HG03139 (cell line): Measurements from ENCODE around the gene TLE5.

Experiments used
- ATAC-seq: cut with Tn5 transposase; IDR thresholded peaks from one replicate; pipeline ENCODE4 v1.9.1; 2021; ENCODE audit not compliant: unreplicated experiment

The TLE5 gene, protein sequence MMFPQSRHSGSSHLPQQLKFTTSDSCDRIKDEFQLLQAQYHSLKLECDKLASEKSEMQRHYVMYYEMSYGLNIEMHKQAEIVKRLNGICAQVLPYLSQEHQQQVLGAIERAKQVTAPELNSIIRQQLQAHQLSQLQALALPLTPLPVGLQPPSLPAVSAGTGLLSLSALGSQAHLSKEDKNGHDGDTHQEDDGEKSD

DNA sequence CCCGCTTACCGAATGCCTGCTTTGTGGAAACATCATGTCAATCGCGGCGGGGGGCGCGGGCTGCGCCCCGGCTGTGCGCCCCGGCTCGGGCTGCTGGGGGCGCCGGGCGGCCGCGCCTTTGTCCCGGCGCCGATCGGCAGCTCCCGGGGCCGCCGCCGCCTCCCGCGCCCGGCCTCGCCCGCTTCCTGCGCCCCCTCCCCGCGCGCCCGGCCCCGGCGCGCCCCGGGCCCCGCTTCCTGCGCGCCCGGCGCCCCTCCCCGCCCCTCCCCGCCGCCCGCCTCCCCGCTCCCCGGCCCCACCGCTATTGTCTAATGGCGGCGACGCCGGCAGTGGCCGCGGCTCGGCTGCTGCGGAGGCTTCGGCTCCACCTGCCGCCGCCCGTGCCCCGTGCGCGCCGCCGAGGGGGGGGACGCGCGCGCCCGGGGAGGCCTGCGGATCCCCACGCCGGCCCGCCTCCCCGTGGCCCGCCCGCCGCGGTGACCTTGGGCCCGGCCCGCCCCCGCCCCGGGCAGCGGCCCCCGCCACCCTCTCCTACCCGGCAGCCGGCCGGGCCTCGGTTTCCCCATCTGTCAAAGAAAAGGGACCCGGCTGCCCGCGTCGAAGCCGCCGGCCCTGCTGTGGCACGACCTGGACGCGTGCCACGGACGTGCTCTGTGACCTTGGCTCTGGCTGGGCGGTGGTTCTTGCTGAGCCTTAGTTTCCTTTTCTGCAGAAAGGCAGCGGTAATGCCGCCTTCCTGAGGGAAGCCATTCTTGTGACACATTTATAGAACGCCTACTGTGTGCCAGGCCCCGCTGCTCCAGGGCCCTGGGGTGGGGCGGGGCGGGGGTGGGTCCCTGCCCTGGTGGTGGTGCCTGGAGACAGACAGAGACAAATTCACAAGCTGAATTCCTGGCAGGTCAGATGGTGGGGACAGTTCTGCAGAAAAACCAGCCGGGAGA, at the start of gene TLE5:
TSS of gene TLE5 (minus strand) at position 331 of the 941 bp plus-strand sequence. CDS start at position 36, 295 bp downstream.
- ATAC-seq, result no peak

DNA sequence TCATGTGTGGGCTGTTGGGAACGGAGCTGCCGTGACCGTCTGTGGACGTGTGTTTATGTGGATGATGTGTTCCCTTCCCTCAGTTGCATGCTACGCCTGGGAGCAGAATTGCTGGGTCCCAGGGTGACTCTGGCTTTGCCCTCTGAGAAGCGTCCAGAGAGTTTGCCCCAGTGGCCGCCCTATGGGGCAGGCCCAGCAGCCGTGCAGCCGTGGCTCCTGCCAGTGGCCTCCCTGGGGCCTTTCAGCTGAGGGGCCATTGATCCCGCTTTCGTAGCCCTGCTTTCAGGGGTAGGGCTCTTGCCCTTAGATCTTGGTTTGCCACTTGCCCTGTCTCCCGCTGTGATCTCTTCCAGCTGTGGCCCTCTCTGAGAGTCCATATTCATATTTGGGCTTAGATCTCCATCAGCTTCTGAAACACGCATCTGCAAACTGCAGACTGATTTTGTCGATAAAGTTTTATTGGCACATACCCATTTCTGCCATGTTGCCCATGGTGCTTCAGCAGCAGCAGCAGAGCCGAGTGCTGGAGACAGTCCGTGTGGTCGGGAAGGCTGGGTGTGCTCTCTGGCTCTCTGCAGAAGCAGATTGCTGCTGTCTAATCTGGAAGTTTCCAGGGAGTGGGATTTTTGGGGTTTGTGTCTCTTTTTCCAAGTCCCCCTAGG, 49.4 kb upstream of the TLE5 start:
- ATAC-seq, result no peak

DNA sequence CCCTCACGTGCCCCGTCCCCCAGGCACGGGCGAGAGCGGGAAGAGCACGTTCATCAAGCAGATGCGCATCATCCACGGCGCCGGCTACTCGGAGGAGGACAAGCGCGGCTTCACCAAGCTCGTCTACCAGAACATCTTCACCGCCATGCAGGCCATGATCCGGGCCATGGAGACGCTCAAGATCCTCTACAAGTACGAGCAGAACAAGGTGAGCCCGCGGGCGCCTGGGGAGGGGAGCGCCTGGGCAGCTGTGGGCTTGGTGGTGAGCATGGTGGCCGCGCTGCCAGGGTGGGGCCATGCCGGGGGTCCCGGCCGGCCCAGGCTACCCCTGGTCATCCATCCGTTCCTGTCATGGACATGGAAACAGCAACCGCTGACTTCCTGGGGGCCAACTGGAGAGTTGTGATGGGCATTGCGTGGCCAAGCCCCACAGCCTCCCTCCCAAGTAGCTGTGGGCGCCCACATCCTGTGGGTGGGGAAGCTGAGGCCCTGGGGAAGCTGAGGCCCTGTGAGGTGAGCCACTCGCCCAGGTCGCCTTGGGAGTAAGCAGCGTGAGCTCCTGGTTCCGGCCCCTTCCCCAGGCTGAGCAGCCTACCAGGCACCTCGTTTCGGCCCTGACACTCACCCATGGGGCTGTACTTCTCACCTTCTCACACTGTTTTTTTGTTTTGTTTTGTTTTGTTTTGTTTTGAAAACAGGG, 48.0 kb upstream of the TLE5 start:
- ATAC-seq, result no peak

DNA sequence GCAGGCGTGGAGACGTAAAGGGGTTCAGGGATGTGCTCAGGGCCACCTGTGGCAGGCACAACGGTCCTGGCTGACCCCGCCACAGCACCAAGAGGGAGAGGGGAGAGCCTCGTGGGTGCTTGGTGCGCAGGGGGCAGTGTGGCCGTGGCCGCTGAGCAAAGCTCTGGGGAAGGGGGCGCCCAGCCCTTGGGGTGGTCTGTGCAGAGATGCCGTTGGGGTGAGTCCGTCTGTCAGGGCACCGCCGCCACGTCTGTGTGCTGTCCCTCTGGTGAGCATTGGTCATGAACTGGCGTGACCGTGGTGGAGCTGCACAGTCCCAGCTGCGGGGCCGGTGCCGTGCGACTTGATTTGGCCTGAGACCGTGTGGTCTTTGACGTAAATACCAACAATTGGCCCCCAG, 47.2 kb upstream of the TLE5 start:
- ATAC-seq, result no peak

DNA sequence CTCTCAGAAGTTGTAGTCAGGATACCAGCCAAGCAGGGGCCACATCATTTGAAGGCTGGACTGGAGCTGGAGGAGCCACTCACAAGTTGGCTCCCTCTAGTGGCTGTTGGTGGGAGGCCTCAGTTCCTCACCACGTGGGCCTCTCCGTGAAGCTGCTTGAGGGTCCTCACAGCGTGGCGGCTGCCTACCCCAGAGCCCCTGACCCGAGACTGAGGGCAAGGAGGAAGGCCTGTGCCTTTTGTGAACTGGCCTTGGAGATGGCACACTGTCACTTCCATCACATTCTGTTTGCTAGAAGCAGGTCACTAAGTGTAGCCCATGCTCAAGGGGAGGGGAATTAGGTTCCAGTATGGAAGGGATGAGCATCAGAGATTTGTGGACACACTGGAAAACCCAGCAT, 46.5 kb upstream of the TLE5 start:
- no peak for ATAC-seq

DNA sequence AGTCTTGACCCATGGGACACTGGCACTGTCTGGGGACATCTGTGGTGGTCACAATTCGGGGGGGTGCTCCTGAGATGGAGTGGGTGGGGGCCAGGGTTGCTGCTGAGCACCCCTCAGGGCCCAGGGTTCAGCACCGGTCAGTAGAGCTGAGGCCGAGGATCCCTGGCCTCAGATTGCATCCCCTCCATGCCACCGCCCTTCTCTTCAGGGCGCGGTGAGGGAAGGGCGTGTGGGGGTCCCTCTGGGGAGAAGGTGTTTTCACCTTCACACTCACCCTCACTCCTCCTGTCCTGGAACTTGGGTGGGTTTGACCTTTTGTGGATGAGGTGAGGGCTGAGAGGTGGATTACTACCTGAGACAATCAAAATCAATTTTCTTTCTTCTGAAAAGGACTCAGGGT, 45.4 kb upstream of the TLE5 start:
- no peak for ATAC-seq

DNA sequence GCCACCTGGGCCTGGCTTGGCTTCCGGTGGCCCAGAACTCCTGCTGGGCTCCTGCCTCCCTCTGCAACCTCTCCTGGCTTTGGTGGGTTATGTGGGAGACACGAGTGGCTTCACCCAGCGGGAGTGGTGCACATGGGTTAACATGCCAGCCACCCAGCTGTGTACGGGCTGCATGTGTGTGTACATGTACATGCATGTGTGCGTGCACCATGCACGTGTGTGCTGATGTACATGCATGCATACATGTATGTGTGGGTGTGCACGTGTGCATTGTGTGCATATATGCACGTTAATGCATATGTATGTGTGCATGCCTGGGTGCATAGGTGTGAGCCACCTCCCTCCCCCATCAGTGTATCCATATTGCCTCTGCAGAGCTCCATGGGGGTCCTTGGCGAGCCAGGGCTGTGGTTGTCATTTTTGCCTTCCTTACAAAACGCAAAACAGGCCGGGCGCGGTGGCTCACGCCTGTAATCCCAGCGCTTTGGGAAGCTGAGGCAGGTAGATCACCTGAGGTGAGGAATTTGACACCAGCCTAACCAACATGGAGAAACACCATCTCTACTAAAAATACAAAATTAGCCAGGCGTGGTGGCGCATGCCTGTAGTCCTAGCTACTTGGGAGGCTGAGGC, 44.3 kb upstream of the TLE5 start:
- no peak for ATAC-seq

DNA sequence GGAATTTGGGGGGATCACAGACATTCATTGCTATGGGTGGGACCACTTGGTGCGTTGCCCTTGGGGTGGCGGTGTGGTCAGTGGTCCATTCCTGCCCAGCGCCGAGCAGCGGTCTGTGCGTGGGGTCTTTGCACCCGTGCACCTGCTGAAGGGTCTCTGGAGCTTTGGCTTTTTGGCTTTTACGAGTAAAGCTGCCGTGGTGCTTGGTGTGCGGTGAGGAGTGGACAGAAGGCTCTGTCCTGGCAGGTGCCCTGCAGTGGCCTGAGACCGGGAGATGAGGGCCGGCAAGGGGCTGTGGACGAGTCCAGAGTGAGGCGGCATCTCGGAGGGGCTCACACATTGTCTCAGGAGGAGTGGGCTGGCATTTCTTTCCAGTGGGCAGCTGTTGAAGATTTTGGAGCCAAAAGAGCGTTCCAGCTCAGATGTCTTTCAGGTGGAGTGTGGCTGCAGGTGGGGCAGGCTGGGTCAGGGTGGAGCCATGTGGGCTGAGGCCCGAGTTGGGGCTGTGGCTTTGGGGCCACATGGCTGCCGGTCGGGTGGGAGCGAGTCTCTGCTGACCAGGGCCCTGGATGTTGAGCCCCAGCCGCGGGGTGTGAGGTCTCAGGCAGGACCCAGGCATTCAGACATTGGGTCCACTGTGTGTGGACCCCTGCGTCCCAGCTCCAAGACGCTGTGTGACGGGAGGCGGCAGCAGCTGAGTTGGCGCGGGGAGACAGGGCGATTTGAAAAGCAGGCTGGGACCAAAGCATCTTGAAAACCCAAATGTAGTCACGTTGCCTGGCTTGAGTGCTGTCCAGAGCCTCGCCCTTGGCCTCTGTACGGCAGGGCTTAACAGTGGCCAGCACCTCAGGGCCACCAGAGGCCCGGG, 43.6 kb upstream of the TLE5 start:
- ATAC-seq, result no peak

DNA sequence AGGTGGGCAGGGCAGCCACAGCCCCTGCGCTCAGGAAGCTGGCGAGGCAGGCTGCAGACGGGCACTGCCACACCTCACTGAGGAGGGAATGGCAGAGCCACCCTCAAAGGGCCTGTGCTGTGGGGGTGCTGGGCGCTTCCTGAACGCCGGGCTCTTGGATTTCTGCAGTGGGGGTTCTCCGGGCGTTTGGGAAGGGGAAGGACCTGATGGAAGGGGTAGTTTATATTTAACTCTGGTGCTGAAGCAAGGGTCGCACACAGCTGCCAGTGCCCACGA, 42.4 kb upstream of the TLE5 start:
- ATAC-seq, result no peak

DNA sequence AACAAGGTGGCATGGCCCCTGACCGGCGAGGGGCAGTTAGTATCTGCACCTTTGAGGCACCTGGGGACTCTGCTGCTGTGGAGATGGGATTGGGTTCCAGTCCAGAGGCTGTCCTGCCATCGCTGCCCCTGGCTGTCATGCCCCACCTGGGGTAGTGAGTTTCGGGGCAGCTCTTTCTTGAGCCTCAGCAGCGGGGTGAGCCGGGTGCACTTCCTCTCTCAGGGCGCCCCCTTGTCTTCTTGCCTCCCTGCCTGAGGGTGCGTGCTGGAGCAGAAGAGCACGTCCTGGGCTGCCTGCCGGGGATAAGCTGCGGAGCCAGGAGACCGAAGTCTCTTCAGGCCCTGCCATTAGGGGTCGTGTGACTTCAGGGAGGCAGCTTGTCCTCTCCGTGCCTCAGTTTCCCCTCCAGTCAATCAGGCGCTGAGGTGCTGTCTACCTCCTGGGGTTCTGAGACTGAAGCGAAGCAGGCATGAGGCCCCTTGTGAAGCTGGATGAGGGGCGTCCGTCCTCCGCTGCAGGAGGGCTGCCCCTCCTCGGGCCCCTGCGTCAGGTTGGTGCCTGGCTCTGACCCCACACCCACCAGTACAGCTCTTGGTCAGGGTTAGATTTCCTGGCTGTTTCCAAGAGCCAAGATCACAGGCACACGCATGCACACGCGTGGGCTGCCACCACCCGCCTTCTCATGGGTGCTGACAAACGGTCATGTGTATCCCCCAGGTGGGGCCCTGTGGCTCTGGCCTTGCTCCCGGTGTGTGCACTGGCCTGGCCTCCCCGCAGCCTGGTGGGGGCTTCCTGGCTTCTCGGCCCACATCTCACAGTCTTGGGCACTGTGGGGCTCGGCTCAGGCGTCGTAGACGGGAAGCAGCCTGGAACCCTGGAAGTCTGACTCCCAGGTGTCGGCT, 40.2 kb upstream of the TLE5 start:
- ATAC-seq, result no peak

DNA sequence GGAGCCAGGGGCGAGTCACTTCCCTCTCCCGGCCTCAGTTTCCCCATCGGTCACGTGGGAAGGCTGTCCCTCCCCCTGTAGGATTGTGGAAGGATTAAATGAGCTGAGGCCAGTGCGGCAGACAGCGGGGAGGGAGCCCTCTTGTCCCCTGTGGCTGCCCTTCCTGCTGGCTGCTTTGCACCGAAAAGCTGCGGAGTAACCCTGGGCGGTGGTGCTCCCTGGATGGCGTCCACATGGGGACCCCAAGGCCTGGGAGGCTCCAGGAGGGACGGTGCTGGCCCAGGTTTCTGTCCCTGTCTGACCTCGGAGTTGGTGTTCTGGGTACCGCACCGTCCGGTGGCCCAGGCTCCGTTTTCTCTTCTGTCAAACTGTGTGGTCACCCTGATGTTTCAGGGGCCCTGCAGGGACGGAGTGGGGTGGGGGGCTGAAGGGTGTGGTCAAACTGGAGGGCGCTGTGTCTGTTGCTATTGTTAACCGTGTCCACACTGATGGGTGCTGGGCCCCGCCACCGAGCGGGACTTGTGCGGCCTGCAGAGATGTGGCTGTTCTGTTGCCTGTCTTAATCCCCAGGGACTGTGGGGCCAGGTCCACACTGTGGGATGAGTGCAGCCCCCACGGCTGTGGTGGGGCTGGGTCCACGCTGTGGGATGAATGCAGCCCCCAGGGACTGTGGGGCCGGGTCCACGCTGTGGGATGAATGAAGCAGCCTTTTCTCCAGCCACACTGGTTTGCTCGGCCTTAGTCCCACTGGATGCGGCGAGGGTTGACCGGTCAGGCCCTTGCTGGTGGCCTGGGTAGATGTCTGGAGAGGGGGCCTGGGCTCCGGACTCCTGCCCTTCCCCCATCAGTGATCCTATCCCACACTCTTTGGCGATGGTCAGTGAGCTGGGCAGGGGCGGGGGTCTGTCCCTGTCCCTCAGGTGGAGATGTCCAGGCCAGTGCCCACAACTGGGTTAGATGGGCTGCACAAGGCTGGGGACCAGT, 38.7 kb upstream of the TLE5 start:
- no peak for ATAC-seq

DNA sequence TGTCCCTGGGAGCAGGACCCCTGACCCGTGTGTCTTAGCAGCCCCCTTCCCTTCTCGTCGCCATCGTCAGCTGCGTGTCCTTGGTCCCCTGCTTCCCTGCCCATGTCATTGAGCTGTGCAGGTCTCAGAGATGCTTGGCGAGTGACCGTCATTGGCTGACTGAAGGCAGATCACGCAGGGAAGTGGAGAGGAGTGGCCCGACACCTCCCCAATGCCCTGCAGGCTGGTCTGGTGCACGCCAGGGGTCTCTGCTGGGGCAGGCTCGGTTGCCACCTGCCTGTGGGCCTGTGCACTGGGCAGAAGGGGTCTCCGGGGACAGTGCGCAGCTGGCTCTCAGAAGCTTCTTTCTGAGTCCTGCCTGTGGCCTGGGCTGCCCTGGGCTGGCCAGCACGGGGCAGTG, 38.0 kb upstream of the TLE5 start:
- ATAC-seq, result no peak

DNA sequence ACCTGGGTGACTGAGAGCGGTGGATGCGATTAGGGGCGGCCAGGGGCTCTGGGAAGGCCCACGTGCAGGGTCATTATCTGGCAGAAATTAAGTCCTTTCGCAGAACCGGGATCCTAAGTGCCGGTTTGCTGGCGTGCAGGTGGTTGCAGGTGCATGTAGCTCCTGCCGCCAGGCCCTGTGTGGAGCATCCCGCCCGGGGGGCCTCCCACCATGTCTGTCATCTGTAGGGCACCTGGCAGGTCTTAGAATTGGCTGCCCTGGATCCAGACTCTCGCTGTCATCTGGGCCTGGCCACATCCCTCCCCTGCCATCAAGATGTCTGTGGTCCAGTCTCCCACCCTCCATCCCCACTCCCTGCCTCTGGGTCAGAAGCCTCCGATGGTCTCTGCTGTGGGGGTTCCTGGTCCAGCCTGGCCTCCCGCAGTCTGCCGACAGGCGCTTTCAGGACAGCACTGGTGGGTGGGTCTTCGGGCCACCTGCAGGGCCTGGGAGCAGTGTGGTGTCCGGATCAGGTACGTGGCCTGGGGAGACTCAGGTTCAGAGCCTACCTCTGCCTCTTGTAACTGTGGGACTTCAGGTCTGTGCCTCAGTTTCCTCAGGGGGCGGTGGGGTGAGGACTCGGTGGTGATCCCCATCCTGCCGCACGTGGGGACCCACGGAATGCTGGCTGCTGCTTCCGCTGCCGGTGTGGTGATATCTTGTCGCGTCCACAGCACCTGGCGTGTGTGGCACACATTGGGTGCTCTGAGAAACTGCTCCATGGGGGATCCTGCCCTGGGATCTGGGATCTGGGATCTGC, 37.3 kb upstream of the TLE5 start:
- ATAC-seq, result no peak

DNA sequence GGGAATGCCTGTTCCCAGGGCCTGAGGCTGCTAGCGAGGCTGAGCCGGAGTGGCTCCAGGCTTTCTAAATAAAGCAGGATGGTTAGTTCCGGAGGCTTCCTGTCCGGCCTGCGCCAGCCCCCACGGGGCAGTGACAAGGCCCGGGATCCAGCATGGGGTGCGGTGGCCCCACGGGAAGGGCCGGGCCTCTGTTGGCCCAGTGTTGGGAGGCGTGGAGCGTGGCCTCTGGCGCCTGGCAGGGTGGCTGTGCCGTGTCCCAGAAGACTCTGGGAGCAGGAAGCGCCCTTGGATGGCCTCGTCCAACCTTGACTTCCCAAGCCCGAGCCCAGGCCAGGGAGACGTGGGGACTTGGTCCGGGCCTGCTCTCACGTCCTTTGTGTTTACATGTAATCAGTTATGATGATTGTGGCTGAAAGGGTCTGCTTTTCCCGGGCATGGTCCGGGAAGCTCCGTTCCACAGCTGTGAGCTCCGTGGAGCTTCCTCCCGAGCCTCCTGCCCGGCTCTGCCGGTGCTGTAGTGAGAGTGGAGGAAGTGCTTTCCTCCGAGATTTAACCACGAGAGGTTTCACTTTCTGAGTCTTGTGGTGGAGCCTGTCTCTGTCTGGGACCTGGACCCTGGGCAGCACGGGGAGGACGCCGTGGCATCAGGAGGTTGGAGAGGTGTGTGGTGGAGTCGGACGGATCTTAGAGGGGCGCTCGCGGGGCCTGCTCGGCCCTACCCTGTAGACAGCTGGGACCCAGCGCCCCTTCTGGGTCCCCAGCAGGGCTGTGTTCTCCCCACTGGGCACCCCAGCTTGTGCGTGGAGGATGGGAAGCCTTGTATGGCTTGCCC, 36.4 kb upstream of the TLE5 start:
- ATAC-seq, result no peak

DNA sequence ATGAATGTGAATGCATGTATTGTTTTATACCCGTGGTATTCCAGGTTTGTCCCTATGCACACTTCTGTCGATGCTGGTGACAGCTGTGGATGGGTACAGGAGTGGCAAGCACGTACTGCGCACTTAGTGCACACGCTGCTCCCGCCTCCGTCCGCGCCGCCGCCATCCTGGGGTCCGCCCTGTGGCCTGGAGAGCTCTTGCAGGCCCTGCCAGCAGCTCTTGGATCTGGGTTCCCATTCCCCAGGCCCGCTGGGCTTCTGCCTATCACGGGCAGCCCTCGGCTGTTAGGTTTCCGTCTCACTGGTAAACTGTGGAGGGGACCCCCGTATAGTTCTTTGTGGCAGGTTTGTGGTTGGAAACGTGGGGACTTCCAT, 35.8 kb upstream of the TLE5 start:
- ATAC-seq, result no peak

DNA sequence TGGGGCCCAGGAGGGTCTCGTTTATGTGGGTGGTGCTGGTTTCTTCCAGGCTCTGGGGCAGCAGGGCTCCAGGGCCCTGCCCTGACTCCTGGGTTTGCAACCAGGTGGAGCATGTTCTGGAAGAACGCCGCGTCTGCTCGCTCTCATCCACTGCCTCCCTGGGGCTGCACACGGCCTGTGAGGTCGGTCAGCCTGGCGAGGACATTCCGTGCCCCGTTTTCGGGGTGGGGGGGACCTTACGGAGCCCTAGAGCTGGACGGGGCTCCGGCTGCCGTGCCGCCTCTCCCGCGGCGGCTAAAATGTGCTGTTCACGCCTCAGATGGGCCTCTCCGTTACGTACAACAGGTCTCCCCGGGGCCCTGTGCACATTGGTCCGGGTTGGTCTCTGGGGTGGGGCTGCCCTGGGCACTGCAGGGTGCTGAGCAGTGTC, 35.2 kb upstream of the TLE5 start:
- no peak for ATAC-seq
